SK-N-MC (cell line): ENCODE data around the gene LHX6.

Experiments used
- EZH2 ChIP-seq: fragments of 200-600 bp; sonication (generic); IDR thresholded peaks from one replicate; pipeline ENCODE4 v1.6.1; 2017; ENCODE audit warnings: antibody characterized with exemption
- FOXP2 ChIP-seq: optimal IDR thresholded peaks from 2 replicates; pipeline ENCODE3; 2011; ENCODE audit warnings: mild to moderate bottlenecking, moderate library complexity; ENCODE audit not compliant: insufficient read depth; ENCODE audit errors: extremely low read length, control extremely low read depth
- POLR2AphosphoS5 ChIP-seq: IDR thresholded peaks from 2 replicates; pipeline ENCODE4 v1.6.1; 2012; ENCODE audit warnings: mild to moderate bottlenecking, low read depth, low read length, borderline replicate concordance

DNA sequence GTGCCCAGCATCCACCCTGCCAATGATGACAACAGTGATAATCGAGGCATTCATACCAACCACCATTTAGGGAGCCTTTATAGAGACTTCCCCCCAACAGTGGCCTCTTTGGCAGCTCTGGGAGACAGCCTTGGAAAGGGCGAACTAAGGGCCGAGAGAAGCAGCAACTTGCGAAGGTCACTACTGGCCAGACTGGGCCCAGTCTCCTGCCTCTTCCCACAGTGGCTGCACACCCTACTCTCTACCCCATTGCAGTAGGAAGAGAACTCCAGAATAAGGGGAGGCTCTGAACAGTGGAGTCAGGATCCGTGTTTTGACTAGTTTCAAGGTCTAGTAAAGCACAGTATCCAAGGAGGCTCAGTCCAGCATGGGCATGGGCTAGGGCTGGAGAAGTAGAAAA, 5.3 kb downstream of the LHX6 start:
- TF ChIP-seq POLR2AphosphoS5 (no peak), EZH2 (no peak), FOXP2 (no peak)
